GM12878 (cell line): ENCODE data around the gene PRIM1. TPM values are rescaled to one million over a fixed set of nuclear protein-coding genes. Genes with fewer than 3 reads are reported as not detected.

Experiments
- ATAC-seq: fragments of 200-7000 bp; cut with Tn5 transposase; 3 replicates; pipeline ENCODE4 v1.9.1; 2020; ENCODE audit warnings: mild to moderate bottlenecking, moderate library complexity
- BruUV-seq: library from RNA; stranded (reverse); fragments of 400-500 nt; replicated peaks from 2 replicates; lab custom pipeline; 2021; lab: Mats Ljungman, UMichigan
- CTCF ChIA-PET: fragments of 300-600 bp; sonication (Branson Sonifier 250); formaldehyde crosslinking; extraction: SDS; loops from one replicate; lab custom pipeline; 2021; ENCODE audit warnings: inconsistent platforms; lab: Yijun Ruan, JAX
- POLR2A ChIA-PET: fragments of 350-600 bp; formaldehyde crosslinking; extraction: SDS; loops from one replicate; lab custom pipeline; 2021; ENCODE audit warnings: inconsistent platforms; lab: Charles Lee
- RAD21 ChIA-PET: fragments of 300-600 bp; sonication (Branson Sonifier 250); formaldehyde crosslinking; loops from one replicate; lab custom pipeline; 2023; ENCODE audit warnings: antibody characterized with exemption; ENCODE audit not compliant: unreplicated experiment; lab: Charles Lee
- SMC1A ChIA-PET: fragments of 300-600 bp; sonication (Branson Sonifier 250); formaldehyde crosslinking; loops from one replicate; lab custom pipeline; 2023; ENCODE audit not compliant: unreplicated experiment, uncharacterized antibody; lab: Charles Lee
- DNase-seq: peaks from one replicate; pipeline ENCODE4 v3.0.0-alpha.2; 2011; ENCODE audit warnings: low read depth, low spot score
- FAIRE-seq: peaks from 3 replicates; lab custom pipeline; 2011; peaks lifted over from hg19 to GRCh38; lab: Jason Lieb, UNC
- H2AFZ ChIP-seq: 2 replicates; pipeline ENCODE4 v1.6.0; 2011; ENCODE audit warnings: low read depth, low read length, control low read depth; ENCODE audit not compliant: control insufficient read depth
- H3K27ac ChIP-seq: 2 replicates; pipeline ENCODE4 v1.5.1; 2011; ENCODE audit warnings: control low read depth; ENCODE audit not compliant: control insufficient read depth, insufficient read depth
- H3K27me3 ChIP-seq, 2 experiments: replicated peaks in 1 of 2; 2 replicates each; pipeline versions ENCODE4 v1.6.0 to v1.6.1; 2011; ENCODE audit warnings: low read length in 1 of 2; ENCODE audit not compliant: control insufficient read depth in 2 of 2, insufficient read depth in 2 of 2
- H3K36me3 ChIP-seq, 2 experiments: 2 replicates each; pipeline ENCODE4 v1.5.1; 2011; ENCODE audit warnings: low read length in 1 of 2; ENCODE audit not compliant: control insufficient read depth in 2 of 2, insufficient read depth in 2 of 2
- H3K4me1 ChIP-seq: 2 replicates; pipeline ENCODE4 v1.6.1; 2011; ENCODE audit warnings: mild to moderate bottlenecking, low read length, moderate library complexity, mixed read lengths; ENCODE audit not compliant: control insufficient read depth, insufficient read depth
- H3K4me2 ChIP-seq: 2 replicates; pipeline ENCODE4 v1.6.0; 2011; ENCODE audit warnings: control low read depth; ENCODE audit not compliant: control insufficient read depth, insufficient read depth
- H3K4me3 ChIP-seq: fragments of 200-600 bp; sonication (generic); 2 replicates; pipeline ENCODE4 v1.5.1; 2016
- H3K79me2 ChIP-seq: 2 replicates; pipeline ENCODE4 v1.6.0; 2011; ENCODE audit warnings: low read length; ENCODE audit not compliant: control insufficient read depth, insufficient read depth
- H3K9ac ChIP-seq: 2 replicates; pipeline ENCODE4 v1.8.0; 2011; ENCODE audit warnings: low read length, control low read depth, mixed read lengths; ENCODE audit not compliant: control insufficient read depth, insufficient read depth
- H3K9me3 ChIP-seq: replicated peaks from 3 replicates; pipeline ENCODE4 v1.5.1; 2011; ENCODE audit warnings: mild to moderate bottlenecking, low read length; ENCODE audit not compliant: control insufficient read depth, insufficient read depth
- H4K20me1 ChIP-seq: 2 replicates; pipeline ENCODE4 v1.6.0; 2011; ENCODE audit not compliant: control insufficient read depth, insufficient read depth
- ETV6 ChIP-seq, 2 experiments: fragments of 450-650 bp in 1 of 2; IDR thresholded peaks in 1 of 2; conservative IDR thresholded peaks in 1 of 2; 2 replicates each; pipeline ENCODE4 v1.6.1; 2014; ENCODE audit warnings: antibody characterized with exemption in 1 of 2, borderline replicate concordance in 1 of 2, low read depth in 1 of 2, mild to moderate bottlenecking in 1 of 2, moderate library complexity in 1 of 2
- FOXK2 ChIP-seq: fragments of 450-650 bp; IDR thresholded peaks from 2 replicates; pipeline ENCODE4 v1.6.1; 2017; ENCODE audit warnings: mild to moderate bottlenecking, moderate library complexity
- RUNX3 ChIP-seq: IDR thresholded peaks from 2 replicates; pipeline ENCODE4 v1.6.1; 2012; ENCODE audit warnings: low read length, inconsistent platforms
- STAT3 ChIP-seq: IDR thresholded peaks from 2 replicates; pipeline ENCODE4 v1.6.1; 2011; ENCODE audit warnings: low read depth, low read length, improper control_type of control experiment
- WGBS: methylation state at CpG from one replicate; pipeline ENCODE4 v1.1.6; 2016; ENCODE audit warnings: low lambda C conversion rate; ENCODE audit not compliant: insufficient replicate concordance, insufficient coverage; ENCODE audit errors: missing lambda C conversion rate; 5-methylcytosine and 5-hydroxymethylcytosine counted together
- in situ Hi-C: fragments of 300-500 bp; cut with MboI; formaldehyde crosslinking; loops from 9 replicates; pipeline ENCODE4 v1.14.3; 2018; ENCODE audit warnings: mixed read lengths
- intact Hi-C: fragments of 100-400 bp; cut with micrococcal nuclease; formaldehyde crosslinking; loops from one replicate; pipeline ENCODE4 v1.14.2; 2022; ENCODE audit not compliant: unreplicated experiment
- polyA plus RNA-seq, 11 experiments: library from polyadenylated mRNA; depleted of rRNA in 4 of 11; unstranded in 6 of 11; stranded (reverse) in 5 of 11; fragments of >200 nt; fragmentation: Nextera tagmentation in 4 of 11; fragmentation: Illumina TruSeq in 1 of 11; extraction: Ambion mirVana in 4 of 11; extraction: Trizol in 1 of 11; gene quantifications; 1 replicate in 1 of 11; 2 replicates in 10 of 11; pipeline versions ENCODE4 v1.2.1 to v1.2.3, GENCODE V29; 2011 to 2016; ENCODE audit warnings: inconsistent platforms in 2 of 11, missing spikeins in 2 of 11, low read depth in 1 of 11
- total RNA-seq, 4 experiments: library from RNA; depleted of rRNA in 3 of 4; stranded (reverse); fragments of >200 nt in 3 of 4; fragmentation: Illumina TruSeq in 1 of 4; extraction: Trizol in 1 of 4; gene quantifications; 2 replicates each; pipeline versions ENCODE4 v1.2.1 to v1.2.3, GENCODE V29; 2013 to 2021
- TF ChIP-seq, protein P1 (sequence below), 3 experiments: IDR thresholded peaks in 2 of 3; conservative IDR thresholded peaks in 1 of 3; 2 replicates each; pipeline ENCODE4 v1.5.1; 2011; ENCODE audit warnings: low read depth in 3 of 3, low read length in 3 of 3, mild to moderate bottlenecking in 3 of 3, control low read depth in 2 of 3, moderate library complexity in 2 of 3, inconsistent platforms in 1 of 3, mixed read lengths in 1 of 3; ENCODE audit not compliant: control insufficient read depth in 2 of 3, insufficient read depth in 1 of 3; ENCODE audit errors: extremely low read depth in 1 of 3
- TF ChIP-seq, protein P2 (sequence below): fragments of 450-650 bp; IDR thresholded peaks from 2 replicates; pipeline ENCODE4 v1.6.1; 2017; ENCODE audit warnings: borderline replicate concordance

PRIM1 gene
- total and polyA plus RNA-seq, 10 of the 15 experiments (the other 5 are each of a cell fraction or from before 2014, with no cell fraction given), result 27.1 to 70.6 (median 55.7) TPM

GRCh38 chr12:56763753-56764657 is 11.9 kb upstream of the PRIM1 start:
- Histone ChIP-seq H3K4me1 (peaks cover 12% of the 10 kb centered on the region), H3K4me3 (no peak overlapping the region), H3K79me2 (no peaks in the 10 kb centered on the region), H3K9ac (no peak overlapping the region), H3K4me2 (no peak overlapping the region), H3K27ac (no peak overlapping the region), H4K20me1 (no peaks in the 10 kb centered on the region), H3K27me3 (no peaks in the 10 kb centered on the region)
- ChIA-PET RAD21 (interaction anchor here (0.6 to 4.7 kb wide), 7 partner anchors 37 to 645 kb away, joined by 3 to 29 read pairs (median 3); no protein-coding TSS in a partner anchor), CTCF (interaction anchor here (0.8 to 9.3 kb wide), 11 partner anchors 10 to 348 kb away, joined by 3 to 127 read pairs (median 5); partner anchors contain the start of genes NACA and ZBTB39), SMC1A (interaction anchor here (1.5 to 12.1 kb wide), 4 partner anchors 223 to 348 kb away, joined by 6 to 125 read pairs (median 11); partner anchors contain the start of genes STAT6 and ZBTB39)
- intact Hi-C loops, result no loop called here
- ATAC-seq, result no peak
- FAIRE-seq, result no peak
- in situ Hi-C loops, result no loop called here
- WGBS, result 50% methylated on average over 4 of the region's 5 CpGs
- TF ChIP-seq, protein P1, sequence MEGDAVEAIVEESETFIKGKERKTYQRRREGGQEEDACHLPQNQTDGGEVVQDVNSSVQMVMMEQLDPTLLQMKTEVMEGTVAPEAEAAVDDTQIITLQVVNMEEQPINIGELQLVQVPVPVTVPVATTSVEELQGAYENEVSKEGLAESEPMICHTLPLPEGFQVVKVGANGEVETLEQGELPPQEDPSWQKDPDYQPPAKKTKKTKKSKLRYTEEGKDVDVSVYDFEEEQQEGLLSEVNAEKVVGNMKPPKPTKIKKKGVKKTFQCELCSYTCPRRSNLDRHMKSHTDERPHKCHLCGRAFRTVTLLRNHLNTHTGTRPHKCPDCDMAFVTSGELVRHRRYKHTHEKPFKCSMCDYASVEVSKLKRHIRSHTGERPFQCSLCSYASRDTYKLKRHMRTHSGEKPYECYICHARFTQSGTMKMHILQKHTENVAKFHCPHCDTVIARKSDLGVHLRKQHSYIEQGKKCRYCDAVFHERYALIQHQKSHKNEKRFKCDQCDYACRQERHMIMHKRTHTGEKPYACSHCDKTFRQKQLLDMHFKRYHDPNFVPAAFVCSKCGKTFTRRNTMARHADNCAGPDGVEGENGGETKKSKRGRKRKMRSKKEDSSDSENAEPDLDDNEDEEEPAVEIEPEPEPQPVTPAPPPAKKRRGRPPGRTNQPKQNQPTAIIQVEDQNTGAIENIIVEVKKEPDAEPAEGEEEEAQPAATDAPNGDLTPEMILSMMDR (IDR thresholded peaks at IDR 0.05 in 2 of 3, conservative IDR thresholded peaks at IDR 0.05 in 1 of 3; ENCODE audit: control insufficient read depth in 2 of 3, extremely low read depth in 1 of 3, insufficient read depth in 1 of 3, low read depth in 3 of 3, low read length in 3 of 3), result no peak
- TF ChIP-seq ETV6 (conservative IDR thresholded peaks at IDR 0.05 in 1 of 2, IDR thresholded peaks at IDR 0.05 in 1 of 2; ENCODE audit: borderline replicate concordance in 1 of 2, low read depth in 1 of 2), result no peak
- no peak for TF ChIP-seq STAT3
- TF ChIP-seq, protein P2, sequence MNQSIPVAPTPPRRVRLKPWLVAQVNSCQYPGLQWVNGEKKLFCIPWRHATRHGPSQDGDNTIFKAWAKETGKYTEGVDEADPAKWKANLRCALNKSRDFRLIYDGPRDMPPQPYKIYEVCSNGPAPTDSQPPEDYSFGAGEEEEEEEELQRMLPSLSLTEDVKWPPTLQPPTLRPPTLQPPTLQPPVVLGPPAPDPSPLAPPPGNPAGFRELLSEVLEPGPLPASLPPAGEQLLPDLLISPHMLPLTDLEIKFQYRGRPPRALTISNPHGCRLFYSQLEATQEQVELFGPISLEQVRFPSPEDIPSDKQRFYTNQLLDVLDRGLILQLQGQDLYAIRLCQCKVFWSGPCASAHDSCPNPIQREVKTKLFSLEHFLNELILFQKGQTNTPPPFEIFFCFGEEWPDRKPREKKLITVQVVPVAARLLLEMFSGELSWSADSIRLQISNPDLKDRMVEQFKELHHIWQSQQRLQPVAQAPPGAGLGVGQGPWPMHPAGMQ, result no peak
- no peak for TF ChIP-seq FOXK2
- TF ChIP-seq RUNX3, result no peak
- TF ChIP-seq, all 136 proteins: peak for 0
- Histone ChIP-seq H3K9me3 (no peaks in the 10 kb centered on the region), H2AFZ (no peak overlapping the region), H3K36me3 (no peaks in the 10 kb centered on the region)
- no peak for DNase-seq
- no TSS peak for BruUV-seq
- POLR2A ChIA-PET, result interaction anchor here (0.6 kb wide), 1 partner anchor 17 kb away, joined by 4 read pairs; no protein-coding TSS in a partner anchor
